SK-N-MC (cell line): ENCODE measurements around the gene DNAAF8.

Experiments
- EZH2 ChIP-seq: fragments of 200-600 bp; sonication (generic); IDR thresholded peaks from one replicate; pipeline ENCODE4 v1.6.1; 2017; ENCODE audit warnings: antibody characterized with exemption
- FOXP2 ChIP-seq: optimal IDR thresholded peaks from 2 replicates; pipeline ENCODE3; 2011; ENCODE audit warnings: mild to moderate bottlenecking, moderate library complexity; ENCODE audit not compliant: insufficient read depth; ENCODE audit errors: extremely low read length, control extremely low read depth
- POLR2AphosphoS5 ChIP-seq: IDR thresholded peaks from 2 replicates; pipeline ENCODE4 v1.6.1; 2012; ENCODE audit warnings: mild to moderate bottlenecking, low read depth, low read length, borderline replicate concordance

DNA sequence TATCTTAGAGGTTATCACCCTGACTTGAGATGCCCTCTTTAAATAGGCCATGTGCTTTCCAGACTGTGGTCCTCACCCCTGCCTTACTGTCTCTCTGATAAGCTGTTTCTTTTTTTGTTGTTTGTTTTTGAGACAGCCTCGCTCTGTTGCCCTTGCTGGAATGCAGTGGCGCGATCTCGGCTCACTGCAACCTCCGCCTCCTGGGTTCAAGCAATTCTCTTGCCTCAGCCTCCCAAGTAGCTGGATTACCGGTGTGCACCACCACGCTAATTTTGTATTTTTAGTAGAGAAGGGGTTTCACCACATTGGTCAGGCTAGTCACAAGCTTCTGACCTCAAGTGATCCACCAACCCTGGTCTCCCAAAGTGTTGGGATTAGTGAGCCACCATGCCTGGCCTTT is 54.6 kb downstream of the DNAAF8 start:
- TF ChIP-seq POLR2AphosphoS5 (no peak), EZH2 (no peak), FOXP2 (no peak)
